SK-N-SH (cell line): ENCODE results near the gene NRCAM.

Source experiments
- CTCF ChIP-seq: fragments of 200-600 bp; sonication (generic); IDR thresholded peaks from 2 replicates; pipeline ENCODE4 v1.6.1; 2017; ENCODE audit warnings: antibody characterized with exemption, mild to moderate bottlenecking, moderate library complexity
- ZBTB33 ChIP-seq: IDR thresholded peaks from 2 replicates; pipeline ENCODE4 v1.4.0; 2012; ENCODE audit warnings: low read depth, borderline replicate concordance

GRCh38 chr7:108225531-108226181 lies 230.6 kb downstream of the NRCAM start:
- no peak for TF ChIP-seq CTCF
- no peak for TF ChIP-seq ZBTB33
